ENCODE measurements around the gene KBTBD7.

KBTBD7 gene

GRCh38 chr13:41199079-41199478 lies 4.7 kb upstream of the KBTBD7 start:
- ATAC-seq, result no peak

GRCh38 chr13:41196620-41197019 lies 2.3 kb upstream of the KBTBD7 start:
- TF ChIP-seq PATZ1 (CRISPR knock-in tag; IDR thresholded peaks at IDR 0.05; ENCODE audit: borderline replicate concordance), result no peak
- TF ChIP-seq BACH2 (CRISPR knock-in tag; IDR thresholded peaks at IDR 0.05; ENCODE audit: borderline replicate concordance), result no peak
- TF ChIP-seq TOX (CRISPR knock-in tag; IDR thresholded peaks at IDR 0.05; ENCODE audit: borderline replicate concordance), result no peak
- no peak for TF ChIP-seq ZNF565 (CRISPR knock-in tag; conservative IDR thresholded peaks at IDR 0.05; ENCODE audit: low read depth)
- no peak for TF ChIP-seq TSHZ2 (CRISPR knock-in tag; IDR thresholded peaks at IDR 0.05)
- no peak for TF ChIP-seq ISL1 (CRISPR knock-in tag; IDR thresholded peaks at IDR 0.05)
- no peak for TF ChIP-seq CREB5 (CRISPR knock-in tag; IDR thresholded peaks at IDR 0.05; ENCODE audit: low read depth)
- no peak for TF ChIP-seq CSRNP3 (CRISPR knock-in tag; IDR thresholded peaks at IDR 0.05)
- no peak for TF ChIP-seq POU6F1 (CRISPR knock-in tag; IDR thresholded peaks at IDR 0.05; ENCODE audit: borderline replicate concordance, low read depth)
- no peak for TF ChIP-seq ZFP3 (CRISPR knock-in tag; IDR thresholded peaks at IDR 0.05)
- TF ChIP-seq ARNTL (CRISPR knock-in tag; IDR thresholded peaks at IDR 0.05; ENCODE audit: borderline replicate concordance, low read depth), result no peak
- TF ChIP-seq CSDC2 (CRISPR knock-in tag; IDR thresholded peaks at IDR 0.05), result no peak
- TF ChIP-seq OSR1 (CRISPR knock-in tag; IDR thresholded peaks at IDR 0.05), result no peak
- TF ChIP-seq TCF4 (CRISPR knock-in tag; IDR thresholded peaks at IDR 0.05; ENCODE audit: borderline replicate concordance), result no peak
- no peak for ATAC-seq

More at GRCh38 chr13:41199079-41199478, 4.7 kb upstream of the KBTBD7 start:
- TF ChIP-seq CREB5 (CRISPR knock-in tag; IDR thresholded peaks at IDR 0.05; ENCODE audit: low read depth) (no peak), ZC3H10 (CRISPR knock-in tag; IDR thresholded peaks at IDR 0.05) (no peak), CSRNP3 (CRISPR knock-in tag; IDR thresholded peaks at IDR 0.05) (no peak), TOX (CRISPR knock-in tag; IDR thresholded peaks at IDR 0.05; ENCODE audit: borderline replicate concordance) (no peak), SNAI2 (CRISPR knock-in tag; IDR thresholded peaks at IDR 0.05) (no peak), GLIS3 (CRISPR knock-in tag; IDR thresholded peaks at IDR 0.05) (no peak), CSDC2 (CRISPR knock-in tag; IDR thresholded peaks at IDR 0.05) (no peak)

All from SK-N-SH treated with all-trans-retinoic acid at 6 μM for 48 hours (cell line).